ENCODE results near the gene EPAS1.

EPAS1 gene

DNA sequence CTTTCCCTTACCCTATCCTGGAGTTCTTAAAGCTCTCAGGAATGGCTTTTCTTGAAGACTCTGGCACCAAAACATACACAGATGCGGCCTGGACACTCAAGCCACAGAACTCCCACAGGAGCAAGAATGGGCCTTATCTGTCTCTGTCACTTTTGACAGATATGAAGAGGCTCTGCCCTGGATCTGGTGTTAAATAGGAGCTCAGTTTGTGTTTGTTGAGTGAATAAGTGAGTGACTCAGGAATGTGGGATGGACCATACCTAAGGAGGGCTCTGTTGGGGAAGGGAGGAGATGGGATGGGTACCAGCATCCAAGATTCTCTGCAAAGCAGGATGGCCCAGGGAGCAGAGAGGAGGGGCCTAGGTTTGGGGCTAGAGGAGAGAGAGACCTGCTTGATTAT is 33.9 kb upstream of the EPAS1 start:
- no peaks in the 10 kb centered on the region for H3K36me3 Mint-ChIP-seq (ENCODE audit: insufficient read depth)
- DNase-seq: no peak
- H3K27me3 Mint-ChIP-seq: peaks cover 0 to 17% of the 10 kb centered on the region in 2 donors
- no peaks in the 10 kb centered on the region for H3K9me3 Mint-ChIP-seq
- ATAC-seq (replicated peaks): no peak
- H3K27ac Mint-ChIP-seq: no peak overlapping the region
- H3K4me3 Mint-ChIP-seq: no peak overlapping the region
- peaks cover 3 to 10% of the 10 kb centered on the region in 2 donors for H3K4me1 Mint-ChIP-seq (ENCODE audit: low read depth in 2 of 2)

- Mint-ChIP-seq H3K4me3 (no peak overlapping the region), H3K27ac (no peak overlapping the region)
Observed at GRCh38 chr2:46264447-46264846, 32.8 kb upstream of the EPAS1 start.

GRCh38 chr2:46266134-46266533 is 31.1 kb upstream of the EPAS1 start:
- H3K9me3 Mint-ChIP-seq: no peaks in the 10 kb centered on the region
- ATAC-seq (replicated peaks) (no peak), DNase-seq (no peak)
- peaks cover 0 to 4% of the 10 kb centered on the region in 2 donors for H3K4me1 Mint-ChIP-seq (ENCODE audit: low read depth in 2 of 2)
- H3K4me3 Mint-ChIP-seq: no peak overlapping the region
- H3K27ac Mint-ChIP-seq: no peak overlapping the region
- no peaks in the 10 kb centered on the region for H3K36me3 Mint-ChIP-seq (ENCODE audit: insufficient read depth)
- H3K27me3 Mint-ChIP-seq: peaks cover 0 to 24% of the 10 kb centered on the region in 2 donors

More at GRCh38 chr2:46264447-46264846, 32.8 kb upstream of the EPAS1 start:
- DNase-seq: no peak
- no peaks in the 10 kb centered on the region for H3K9me3 Mint-ChIP-seq
- H3K4me1 Mint-ChIP-seq (ENCODE audit: low read depth in 2 of 2): peaks cover 0 to 4% of the 10 kb centered on the region in 2 donors
- peaks cover 0 to 17% of the 10 kb centered on the region in 2 donors for H3K27me3 Mint-ChIP-seq
- H3K36me3 Mint-ChIP-seq (ENCODE audit: insufficient read depth): no peaks in the 10 kb centered on the region
- ATAC-seq (replicated peaks): no peak

GRCh38 chr2:46267616-46268015 is 29.6 kb upstream of the EPAS1 start:
- DNase-seq (no peak), ATAC-seq (replicated peaks) (no peak)
- H3K9me3 Mint-ChIP-seq: no peaks in the 10 kb centered on the region
- peaks cover 0 to 4% of the 10 kb centered on the region in 2 donors for H3K4me1 Mint-ChIP-seq (ENCODE audit: low read depth in 2 of 2)
- H3K27ac Mint-ChIP-seq: no peak overlapping the region
- no peaks in the 10 kb centered on the region for H3K36me3 Mint-ChIP-seq (ENCODE audit: insufficient read depth)
- no peak overlapping the region for H3K4me3 Mint-ChIP-seq
- H3K27me3 Mint-ChIP-seq: peaks cover 0 to 24% of the 10 kb centered on the region in 2 donors

DNA sequence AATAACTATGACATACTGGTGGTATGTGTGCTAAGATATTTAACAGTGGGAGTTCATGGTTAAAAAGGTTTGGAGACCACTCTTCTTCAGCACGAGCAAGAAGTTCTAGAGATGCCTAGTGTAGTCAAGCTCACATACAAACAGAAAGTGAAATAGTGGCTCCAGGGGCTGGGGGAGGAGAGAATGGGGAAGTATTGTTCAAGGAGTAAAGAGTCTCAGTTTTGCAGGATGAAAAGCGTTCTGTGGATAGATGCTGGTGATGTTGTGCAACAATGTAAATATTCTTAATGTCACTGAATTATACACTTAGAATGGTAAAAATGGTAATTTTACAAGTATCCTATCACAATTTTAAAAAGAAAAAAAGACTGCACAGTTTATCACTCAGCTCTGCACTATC is 29.0 kb upstream of the EPAS1 start:
- no peak for ATAC-seq (replicated peaks)

GRCh38 chr2:46269001-46269400 is 28.2 kb upstream of the EPAS1 start:
- peaks cover 0 to 14% of the 10 kb centered on the region in 2 donors for H3K27me3 Mint-ChIP-seq
- H3K27ac Mint-ChIP-seq: no peak overlapping the region
- no peak for ATAC-seq (replicated peaks)
- DNase-seq: no peak
- H3K4me3 Mint-ChIP-seq: no peak overlapping the region
- H3K4me1 Mint-ChIP-seq (ENCODE audit: low read depth in 2 of 2): peaks cover 0 to 4% of the 10 kb centered on the region in 2 donors
- H3K36me3 Mint-ChIP-seq (ENCODE audit: insufficient read depth): no peaks in the 10 kb centered on the region
- no peaks in the 10 kb centered on the region for H3K9me3 Mint-ChIP-seq

More for the DNA sequence above, 29.0 kb upstream of the EPAS1 start:
- Mint-ChIP-seq H3K27me3 (peaks cover 0 to 22% of the 10 kb centered on the region in 2 donors), H3K4me3 (no peak overlapping the region), H3K36me3 (ENCODE audit: insufficient read depth) (no peaks in the 10 kb centered on the region), H3K9me3 (no peaks in the 10 kb centered on the region), H3K4me1 (ENCODE audit: low read depth in 2 of 2) (peaks cover 0 to 4% of the 10 kb centered on the region in 2 donors), H3K27ac (no peak overlapping the region)
- no peak for DNase-seq

DNA sequence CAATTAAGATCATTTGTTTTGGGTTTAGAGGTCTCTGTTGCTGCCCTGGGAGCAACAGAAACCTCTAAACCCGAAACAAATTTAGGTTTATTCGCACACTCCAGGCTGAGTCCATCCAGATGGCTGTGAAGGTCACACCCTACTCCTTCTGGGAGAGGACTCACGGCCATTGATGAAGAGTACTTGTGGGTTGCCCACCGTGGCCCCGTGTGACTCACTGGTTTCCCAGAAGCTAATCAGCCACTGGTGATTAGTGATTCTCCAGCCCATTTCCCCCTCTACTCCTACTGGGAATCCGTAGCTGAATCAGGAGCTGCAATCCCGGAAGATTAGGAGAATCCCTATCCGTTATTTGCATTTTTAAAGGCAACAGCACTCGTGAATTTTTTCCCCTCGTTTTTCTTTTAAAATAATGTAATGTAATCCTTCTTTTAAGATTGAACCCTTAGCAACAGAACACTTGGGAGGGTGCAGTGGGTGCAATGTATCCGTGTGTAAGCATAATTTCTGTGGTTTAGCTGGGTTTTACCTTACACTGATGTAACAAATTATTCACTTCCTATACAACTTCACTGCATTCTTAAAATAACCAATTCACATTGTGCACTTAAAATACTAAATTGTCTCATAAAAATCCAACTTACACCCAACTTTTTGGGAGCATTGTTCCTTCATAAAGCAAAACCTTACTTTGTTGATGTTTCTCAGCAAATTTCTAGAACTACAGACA is 27.5 kb upstream of the EPAS1 start:
- Mint-ChIP-seq H3K4me3 (no peak overlapping the region), H3K9me3 (no peaks in the 10 kb centered on the region), H3K4me1 (ENCODE audit: low read depth in 2 of 2) (peaks cover 0 to 4% of the 10 kb centered on the region in 2 donors), H3K27me3 (peaks cover 0 to 8% of the 10 kb centered on the region in 2 donors), H3K27ac (no peak overlapping the region), H3K36me3 (ENCODE audit: insufficient read depth) (no peaks in the 10 kb centered on the region)
- ATAC-seq (replicated peaks) (no peak), DNase-seq (no peak)

- Mint-ChIP-seq H3K27ac (no peak overlapping the region), H3K27me3 (peaks cover 0 to 12% of the 10 kb centered on the region in 2 donors), H3K4me1 (ENCODE audit: low read depth in 2 of 2) (peaks cover 0 to 4% of the 10 kb centered on the region in 2 donors), H3K9me3 (no peaks in the 10 kb centered on the region), H3K4me3 (no peak overlapping the region), H3K36me3 (ENCODE audit: insufficient read depth) (no peaks in the 10 kb centered on the region)
- no peak for DNase-seq
- no peak for ATAC-seq (replicated peaks)
Observed at GRCh38 chr2:46270384-46270783, 26.8 kb upstream of the EPAS1 start.

- no peaks in the 10 kb centered on the region for H3K9me3 Mint-ChIP-seq
- H3K27me3 Mint-ChIP-seq: peaks cover 13 to 42% of the 10 kb centered on the region in 2 donors
- DNase-seq: no peak
- H3K4me3 Mint-ChIP-seq: no peak overlapping the region
- H3K27ac Mint-ChIP-seq: no peak overlapping the region
- peaks cover 6 to 8% of the 10 kb centered on the region in 2 donors for H3K4me1 Mint-ChIP-seq (ENCODE audit: low read depth in 2 of 2)
- no peak for ATAC-seq (replicated peaks)
- H3K36me3 Mint-ChIP-seq (ENCODE audit: insufficient read depth): no peaks in the 10 kb centered on the region
Observed at GRCh38 chr2:46273225-46273863, 23.9 kb upstream of the EPAS1 start.

DNA sequence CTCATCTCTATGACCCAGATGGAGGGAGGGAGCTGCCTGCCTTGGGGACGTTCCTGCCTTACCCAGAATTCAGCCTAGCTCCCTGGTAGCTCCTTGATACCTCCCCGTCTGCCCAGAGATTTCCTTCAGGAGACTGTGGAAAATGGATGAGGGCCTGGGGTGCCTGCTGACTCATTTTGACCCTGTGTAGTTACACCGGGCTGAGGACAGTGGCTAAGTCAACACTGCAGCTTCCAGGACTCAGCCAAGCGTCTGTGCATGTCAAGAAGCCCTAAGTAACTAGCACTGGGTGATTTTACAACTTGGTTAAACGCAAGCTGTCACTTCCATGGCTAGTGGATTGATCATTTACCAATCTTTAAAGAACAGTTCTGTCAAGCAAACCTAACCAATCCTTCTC is 23.3 kb upstream of the EPAS1 start:
- H3K36me3 Mint-ChIP-seq (ENCODE audit: insufficient read depth): no peaks in the 10 kb centered on the region
- DNase-seq: no peak
- ATAC-seq (replicated peaks): no peak
- no peak overlapping the region for H3K27ac Mint-ChIP-seq
- H3K27me3 Mint-ChIP-seq: peaks cover 15 to 47% of the 10 kb centered on the region in 2 donors
- H3K9me3 Mint-ChIP-seq: no peaks in the 10 kb centered on the region
- H3K4me3 Mint-ChIP-seq: no peak overlapping the region
- peaks cover 6 to 8% of the 10 kb centered on the region in 2 donors for H3K4me1 Mint-ChIP-seq (ENCODE audit: low read depth in 2 of 2)

DNA sequence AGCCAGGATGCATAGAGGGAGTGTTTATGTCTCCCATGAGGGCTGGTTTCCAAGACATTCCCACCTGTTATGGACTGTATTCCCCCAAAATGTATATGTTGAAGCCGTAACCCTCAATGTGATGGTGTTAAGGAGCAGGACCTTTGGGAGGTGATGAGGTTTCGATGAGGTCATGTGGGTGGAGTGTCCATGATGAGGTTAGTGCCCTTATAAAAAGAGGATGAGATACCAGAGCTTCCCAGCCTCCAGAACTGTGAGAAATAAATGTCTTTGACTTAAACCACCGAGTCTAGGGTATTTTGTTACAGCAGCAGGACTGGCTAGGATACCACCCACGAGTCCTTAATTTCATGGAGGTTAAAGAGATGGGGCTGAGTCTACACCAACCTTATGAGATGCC is 22.6 kb upstream of the EPAS1 start:
- H3K4me1 Mint-ChIP-seq (ENCODE audit: low read depth in 2 of 2): peaks cover 6 to 8% of the 10 kb centered on the region in 2 donors
- no peak overlapping the region for H3K27ac Mint-ChIP-seq
- no peak for ATAC-seq (replicated peaks)
- no peaks in the 10 kb centered on the region for H3K9me3 Mint-ChIP-seq
- no peaks in the 10 kb centered on the region for H3K36me3 Mint-ChIP-seq (ENCODE audit: insufficient read depth)
- no peak for DNase-seq
- no peak overlapping the region for H3K4me3 Mint-ChIP-seq
- H3K27me3 Mint-ChIP-seq: peaks cover 18 to 47% of the 10 kb centered on the region in 2 donors

- no peak overlapping the region for H3K27ac Mint-ChIP-seq
- DNase-seq (no peak), ATAC-seq (replicated peaks) (no peak)
- H3K36me3 Mint-ChIP-seq (ENCODE audit: insufficient read depth): no peaks in the 10 kb centered on the region
- H3K9me3 Mint-ChIP-seq: no peaks in the 10 kb centered on the region
- H3K4me1 Mint-ChIP-seq (ENCODE audit: low read depth in 2 of 2): peaks cover 6 to 8% of the 10 kb centered on the region in 2 donors
- H3K4me3 Mint-ChIP-seq: peak overlapping the region; percentile 41 to 49
- peaks cover 18 to 40% of the 10 kb centered on the region in 2 donors for H3K27me3 Mint-ChIP-seq
Observed at GRCh38 chr2:46275995-46276394, 21.2 kb upstream of the EPAS1 start.

DNA sequence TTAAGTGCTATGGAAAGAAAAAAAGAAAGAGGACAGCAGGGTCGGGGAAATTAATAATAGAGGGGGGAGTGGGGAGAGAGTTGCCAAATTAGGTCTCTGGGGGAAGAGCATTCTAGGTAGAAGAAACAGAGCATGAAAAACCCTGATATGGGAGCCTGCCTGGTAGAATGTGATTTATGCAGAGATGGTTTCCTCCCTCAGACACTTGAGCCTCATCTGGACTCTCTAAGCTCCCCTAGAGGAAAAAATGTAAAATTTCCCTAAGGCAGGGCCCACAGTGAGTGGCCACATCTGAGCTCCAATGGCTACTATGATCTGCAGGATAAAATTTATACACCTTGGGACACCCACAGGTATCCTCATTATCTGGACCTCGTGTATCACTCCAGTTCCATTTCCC is 20.6 kb upstream of the EPAS1 start:
- ATAC-seq (replicated peaks) (no peak), DNase-seq (no peak)
- Mint-ChIP-seq H3K27ac (no peak overlapping the region), H3K4me3 (peak overlapping the region in 1 of 2 donors; percentile 49), H3K4me1 (ENCODE audit: low read depth in 2 of 2) (peaks cover 6 to 8% of the 10 kb centered on the region in 2 donors), H3K27me3 (peaks cover 18 to 40% of the 10 kb centered on the region in 2 donors), H3K36me3 (ENCODE audit: insufficient read depth) (no peaks in the 10 kb centered on the region), H3K9me3 (no peaks in the 10 kb centered on the region)

All from effector memory CD8-positive, alpha-beta T cell (primary cell).